Renal cortex interstitium (tissue), 11 donors: ENCODE data around the gene DNAJA3. TPM values are rescaled to one million over a fixed set of nuclear protein-coding genes. Genes with fewer than 3 reads are reported as not detected.

Experiments used
- DNase-seq, 11 donors: peaks; one replicate each; pipeline ENCODE4 v3.0.0-alpha.2; 2013; ENCODE audit warnings: low read depth in 9 of 11, low spot score in 4 of 11; ENCODE audit errors: extremely low read depth in 1 of 11
- polyA plus RNA-seq, 3 donors: library from polyadenylated mRNA; unstranded; fragments of 120-200 nt; gene quantifications; one replicate each; pipeline ENCODE4 v1.2.1, GENCODE V29; 2013; ENCODE audit not compliant: insufficient read length in 3 of 3

DNAJA3 gene
- polyA plus RNA-seq, 3 donors, result 38.4 to 47.0 (median 40.4) TPM

GRCh38 chr16:4401094-4401501 is 24.6 kb upstream of the DNAJA3 start:
- DNase-seq, result peak in 2 of 11 donors; percentile 61 to 71

- no peak for DNase-seq
Observed at GRCh38 chr16:4401510-4401909, 24.2 kb upstream of the DNAJA3 start.

- peak in 6 of 11 donors; percentile 67 to 81 (median 76) for DNase-seq
Observed at GRCh38 chr16:4402439-4403132, 23.1 kb upstream of the DNAJA3 start.

- DNase-seq, result no peak
Observed at GRCh38 chr16:4403133-4403949, 22.3 kb upstream of the DNAJA3 start.

- no peak for DNase-seq
Observed at GRCh38 chr16:4404247-4404966, 21.3 kb upstream of the DNAJA3 start.

GRCh38 chr16:4404967-4405696 is 20.5 kb upstream of the DNAJA3 start:
- no peak for DNase-seq

- DNase-seq, result no peak
Observed at GRCh38 chr16:4407543-4408322, 17.9 kb upstream of the DNAJA3 start.

GRCh38 chr16:4408323-4408690 is 17.4 kb upstream of the DNAJA3 start:
- no peak for DNase-seq

- DNase-seq, result no peak
Observed at GRCh38 chr16:4409081-4409932, 16.4 kb upstream of the DNAJA3 start.

GRCh38 chr16:4410335-4411075 is 15.2 kb upstream of the DNAJA3 start:
- DNase-seq, result peak in 6 of 11 donors; percentile 61 to 84 (median 75)

- no peak for DNase-seq
Observed at GRCh38 chr16:4411684-4412083, 14.0 kb upstream of the DNAJA3 start.

- DNase-seq, result no peak
Observed at GRCh38 chr16:4412159-4412558, 13.5 kb upstream of the DNAJA3 start.

- no peak for DNase-seq
Observed at GRCh38 chr16:4412854-4413253, 12.8 kb upstream of the DNAJA3 start.

- DNase-seq, result no peak
Observed at GRCh38 chr16:4414187-4414917, 11.3 kb upstream of the DNAJA3 start.

- no peak for DNase-seq
Observed at GRCh38 chr16:4415538-4416199, 10.0 kb upstream of the DNAJA3 start.
